HCT116 (cell line): ENCODE results near the gene EIF3F. TPM values are rescaled to one million over a fixed set of nuclear protein-coding genes. Genes with fewer than 3 reads are reported as not detected.

ENCODE experiments used
- ATAC-seq: fragments of 200-7000 bp; cut with Tn5 transposase; 2 replicates; pipeline ENCODE4 v1.9.1; 2020; ENCODE audit warnings: mild to moderate bottlenecking, moderate library complexity
- BruUV-seq: library from RNA; stranded (reverse); fragments of 400-500 nt; replicated peaks from 2 replicates; lab custom pipeline; 2021; lab: Mats Ljungman, UMichigan
- CTCF ChIA-PET: fragments of 300-600 bp; sonication (Branson Sonifier 250); formaldehyde crosslinking; loops from one replicate; lab custom pipeline; 2021; ENCODE audit warnings: antibody characterized with exemption; lab: Charles Lee
- POLR2A ChIA-PET: fragments of 300-600, 350-600 bp; sonication (Branson Sonifier 250); formaldehyde crosslinking; loops from one replicate; lab custom pipeline; 2021; ENCODE audit warnings: antibody characterized with exemption; lab: Charles Lee
- RAD21 ChIA-PET, 2 experiments: fragments of 300-600 bp; sonication (Branson Sonifier 250); formaldehyde crosslinking; loops; one replicate each; lab custom pipeline; 2023; ENCODE audit warnings: low total read pairs in 2 of 2; ENCODE audit not compliant: uncharacterized antibody in 2 of 2, unreplicated experiment in 2 of 2, low non-redundant PET in 1 of 2; lab: Charles Lee
- DNase-seq: peaks from one replicate; pipeline ENCODE4 v3.0.0-alpha.2; 2010; ENCODE audit warnings: low read depth, low spot score
- H2AFZ ChIP-seq: fragments of 200-600 bp; shearing (Covaris generic), sonication (generic); 2 replicates; pipeline ENCODE4 v1.6.1; 2017; ENCODE audit warnings: low read depth, mixed run types, mixed read lengths, antibody characterized with exemption, low read length; ENCODE audit not compliant: poor library complexity, severe bottlenecking
- H3K27ac ChIP-seq: 2 replicates; pipeline ENCODE4 v1.5.1; 2012; ENCODE audit warnings: low read depth, low read length
- H3K27me3 ChIP-seq: fragments of 200-600 bp; sonication (generic); 2 replicates; pipeline ENCODE4 v1.6.1; 2016; ENCODE audit warnings: mixed run types, low read length, mixed read lengths; ENCODE audit not compliant: insufficient read depth
- H3K36me3 ChIP-seq, 2 experiments: fragments of 200-500 bp in 1 of 2; fragments of 200-600 bp in 1 of 2; sonication (Bioruptor generic) in 1 of 2; sonication (generic) in 1 of 2; 2 replicates each; pipeline versions ENCODE4 v1.5.1 to v1.6.1; 2014 to 2016; ENCODE audit warnings: low read length in 2 of 2, inconsistent platforms in 1 of 2, mixed read lengths in 1 of 2, mixed run types in 1 of 2; ENCODE audit not compliant: insufficient read depth in 2 of 2, control insufficient read depth in 1 of 2
- H3K4me1 ChIP-seq, 2 experiments: fragments of 200-600 bp in 1 of 2; sonication (generic) in 1 of 2; 2 replicates each; pipeline versions ENCODE4 v1.5.1 to v1.6.1; 2012 to 2017; ENCODE audit warnings: low read length in 2 of 2, inconsistent platforms in 1 of 2, mild to moderate bottlenecking in 1 of 2, mixed read lengths in 1 of 2, mixed run types in 1 of 2, moderate library complexity in 1 of 2; ENCODE audit not compliant: insufficient read depth in 2 of 2, control insufficient read depth in 1 of 2
- H3K4me2 ChIP-seq: fragments of 200-600 bp; sonication (generic); 2 replicates; pipeline ENCODE4 v1.6.1; 2017; ENCODE audit warnings: mixed run types, low read length, mixed read lengths
- H3K4me3 ChIP-seq, 2 experiments: fragments of 200-600 bp in 1 of 2; sonication (generic) in 1 of 2; replicated peaks in 1 of 2; 2 replicates each; pipeline ENCODE4 v1.5.1; 2011 to 2016; ENCODE audit warnings: low read length in 2 of 2, control low read depth in 1 of 2, low read depth in 1 of 2, mild to moderate bottlenecking in 1 of 2, mixed read lengths in 1 of 2, mixed run types in 1 of 2
- H3K79me2 ChIP-seq: fragments of 200-600 bp; sonication (generic); 2 replicates; pipeline ENCODE4 v1.6.1; 2017; ENCODE audit warnings: mild to moderate bottlenecking, mixed run types, low read length, moderate library complexity, mixed read lengths; ENCODE audit not compliant: insufficient read depth
- H3K9ac ChIP-seq: fragments of 200-600 bp; sonication (generic); 2 replicates; pipeline ENCODE4 v1.6.1; 2016; ENCODE audit warnings: low read length, mixed read lengths
- H3K9me2 ChIP-seq: fragments of 200-600 bp; sonication (generic), shearing (Covaris generic); 2 replicates; pipeline ENCODE4 v1.6.1; 2017; ENCODE audit warnings: mixed run types, mild to moderate bottlenecking, moderate library complexity; ENCODE audit not compliant: insufficient read depth
- H3K9me3 ChIP-seq, 2 experiments: fragments of 200-500 bp in 1 of 2; fragments of 200-600 bp in 1 of 2; sonication (Bioruptor generic) in 1 of 2; sonication (generic) in 1 of 2; 2 replicates each; pipeline ENCODE4 v1.6.1; 2014 to 2017; ENCODE audit warnings: low read length in 2 of 2, mixed read lengths in 2 of 2, inconsistent platforms in 1 of 2, low read depth in 1 of 2, mild to moderate bottlenecking in 1 of 2, mixed run types in 1 of 2, moderate library complexity in 1 of 2; ENCODE audit not compliant: control insufficient read depth in 1 of 2, insufficient read depth in 1 of 2
- H4K20me1 ChIP-seq: fragments of 200-600 bp; sonication (generic), shearing (Covaris generic); 2 replicates; pipeline ENCODE4 v1.6.1; 2017; ENCODE audit warnings: mixed run types, mild to moderate bottlenecking, moderate library complexity; ENCODE audit not compliant: insufficient read depth
- CTCF ChIP-seq, 3 experiments: fragments of 200-600 bp in 1 of 3; sonication (generic) in 1 of 3; IDR thresholded peaks in 2 of 3; conservative IDR thresholded peaks in 1 of 3; 2 replicates each; pipeline ENCODE4 v1.5.1; 2012 to 2017; ENCODE audit warnings: low read depth in 2 of 3, low read length in 2 of 3, antibody characterized with exemption in 1 of 3, borderline replicate concordance in 1 of 3, control low read depth in 1 of 3, mild to moderate bottlenecking in 1 of 3, mixed read lengths in 1 of 3, mixed run types in 1 of 3, moderate library complexity in 1 of 3; ENCODE audit not compliant: insufficient read depth in 1 of 3
- MAX ChIP-seq: IDR thresholded peaks from 2 replicates; pipeline ENCODE4 v1.6.1; 2012
- POLR2A ChIP-seq: IDR thresholded peaks from 2 replicates; pipeline ENCODE4 v1.7.0; 2011; ENCODE audit warnings: borderline replicate concordance; ENCODE audit not compliant: insufficient read depth, insufficient read length; ENCODE audit errors: extremely low read depth
- POLR2AphosphoS5 ChIP-seq: IDR thresholded peaks from 2 replicates; pipeline ENCODE4 v1.6.1; 2011; ENCODE audit warnings: mild to moderate bottlenecking, low read depth, low read length, moderate library complexity
- RAD21 ChIP-seq: IDR thresholded peaks from 2 replicates; pipeline ENCODE4 v1.6.1; 2012; ENCODE audit warnings: low read depth, mild to moderate bottlenecking
- SP1 ChIP-seq: IDR thresholded peaks from 2 replicates; pipeline ENCODE4 v1.6.1; 2012; ENCODE audit warnings: low read depth
- ZFX ChIP-seq: fragments of 450-650 bp; IDR thresholded peaks from 2 replicates; pipeline ENCODE4 v1.6.1; 2017
- intact Hi-C: fragments of 100-400 bp; cut with micrococcal nuclease; formaldehyde crosslinking; loops from 2 replicates; pipeline ENCODE4 v1.10.0; 2022
- total RNA-seq: library from RNA; stranded (reverse); gene quantifications from one replicate; pipeline ENCODE4 v1.2.1, GENCODE V29; 2021; ENCODE audit not compliant: unreplicated experiment

The EIF3F gene
- total RNA-seq, 1 experiment from 2014 or later: 313 TPM

GRCh38 chr11:7949934-7950333, 37.2 kb upstream of the EIF3F start:
- ATAC-seq (no peak), DNase-seq (no peak)
- no peak overlapping the region for H3K4me2 ChIP-seq
- no peak overlapping the region for H2AFZ ChIP-seq
- no peaks in the 10 kb centered on the region for H3K9me2 ChIP-seq
- no peaks in the 10 kb centered on the region for H3K79me2 ChIP-seq
- POLR2A ChIA-PET: no interaction called here
- H3K36me3 ChIP-seq: no peaks in the 10 kb centered on the region
- TF ChIP-seq SP1 (no peak), MAX (no peak), CTCF (IDR thresholded peaks at IDR 0.05 in 2 of 3, conservative IDR thresholded peaks at IDR 0.05 in 1 of 3; ENCODE audit: borderline replicate concordance in 1 of 3, insufficient read depth in 1 of 3, low read depth in 2 of 3, low read length in 2 of 3) (no peak), POLR2AphosphoS5 (no peak), ZFX (no peak)
- TF ChIP-seq, all 23 proteins: peak for 0
- intact Hi-C loops: no loop called here
- Histone ChIP-seq H3K4me3 (no peak overlapping the region), H3K9me3 (no peaks in the 10 kb centered on the region), H3K9ac (no peak overlapping the region), H4K20me1 (no peaks in the 10 kb centered on the region), H3K27me3 (peaks cover 25% of the 10 kb centered on the region), H3K27ac (no peak overlapping the region), H3K4me1 (no peaks in the 10 kb centered on the region)
- BruUV-seq: no TSS peak
- ChIA-PET RAD21 (no interaction called here), CTCF (no interaction called here)

- no peak overlapping the region for H3K4me3 ChIP-seq
- ChIA-PET CTCF (interaction anchor here (1.5 kb wide), 1 partner anchor 32 kb away, joined by 3 read pairs; the partner anchor contains the start of gene EIF3F), RAD21 (no interaction called here), POLR2A (no interaction called here)
- no peaks in the 10 kb centered on the region for H3K79me2 ChIP-seq
- no peaks in the 10 kb centered on the region for H4K20me1 ChIP-seq
- intact Hi-C loops: no loop called here
- no TSS peak for BruUV-seq
- H3K9me3 ChIP-seq: no peaks in the 10 kb centered on the region
- no peaks in the 10 kb centered on the region for H3K36me3 ChIP-seq
- H3K9me2 ChIP-seq: no peaks in the 10 kb centered on the region
- TF ChIP-seq RAD21 (no peak), ZFX (no peak), CTCF (IDR thresholded peaks at IDR 0.05 in 2 of 3, conservative IDR thresholded peaks at IDR 0.05 in 1 of 3; ENCODE audit: borderline replicate concordance in 1 of 3, insufficient read depth in 1 of 3, low read depth in 2 of 3, low read length in 2 of 3) (no peak), POLR2A (no peak)
- no peak overlapping the region for H3K9ac ChIP-seq
- peaks cover 16% of the 10 kb centered on the region for H3K27me3 ChIP-seq
- no peak overlapping the region for H3K27ac ChIP-seq
- DNase-seq: no peak
- ATAC-seq: no peak
- H3K4me2 ChIP-seq: no peak overlapping the region
- H3K4me1 ChIP-seq: no peaks in the 10 kb centered on the region
- no peak overlapping the region for H2AFZ ChIP-seq
Observed at GRCh38 chr11:7955191-7955590, 31.9 kb upstream of the EIF3F start.
